ENCODE results near the gene PRMT3.
"Not testable (repeated sequence)": the region's sequence is repeated elsewhere in the genome, so short reads cannot be mapped to it uniquely, and the experiment has no call there.

Gene PRMT3

GRCh38 chr11:20464518-20464917 is 77.0 kb downstream of the PRMT3 start:
- Mint-ChIP-seq H3K4me1 (peaks cover 4% of the 10 kb centered on the region), H3K27ac (no peak overlapping the region), H3K9me3 (no peaks in the 10 kb centered on the region), H3K4me3 (no peak overlapping the region), H3K27me3 (ENCODE audit: low read depth) (no peaks in the 10 kb centered on the region), H3K36me3 (ENCODE audit: low read depth) (peaks cover 17% of the 10 kb centered on the region)
- no peak for TF ChIP-seq CTCF (IDR thresholded peaks at IDR 0.05; ENCODE audit: unreplicated experiment in 3 of 3)

GRCh38 chr11:20467487-20468185 is 80.1 kb downstream of the PRMT3 start:
- Mint-ChIP-seq H3K4me1 (peaks cover 4% of the 10 kb centered on the region), H3K27me3 (ENCODE audit: low read depth) (no peaks in the 10 kb centered on the region), H3K4me3 (no peak overlapping the region), H3K36me3 (ENCODE audit: low read depth) (peaks cover 24% of the 10 kb centered on the region), H3K27ac (peak overlapping the region in 1 of 3 experiments; percentile 30), H3K9me3 (peaks cover 3% of the 10 kb centered on the region)
- no peak for TF ChIP-seq CTCF (IDR thresholded peaks at IDR 0.05; ENCODE audit: unreplicated experiment in 3 of 3)

- Mint-ChIP-seq H3K9me3 (peaks cover 3% of the 10 kb centered on the region), H3K27ac (no peak overlapping the region)
- no peak for TF ChIP-seq CTCF (IDR thresholded peaks at IDR 0.05; ENCODE audit: unreplicated experiment in 3 of 3)
These were observed 82.8 kb downstream of the PRMT3 start for GRCh38 chr11:20470348-20470747.

GRCh38 chr11:20471929-20472328 is 84.4 kb downstream of the PRMT3 start:
- not testable (repeated sequence) for H3K27me3 Mint-ChIP-seq (ENCODE audit: low read depth); H3K4me3 Mint-ChIP-seq; H3K9me3 Mint-ChIP-seq; H3K4me1 Mint-ChIP-seq; H3K27ac Mint-ChIP-seq
- H3K36me3 Mint-ChIP-seq (ENCODE audit: low read depth), result peaks cover 18% of the 10 kb centered on the region

More at GRCh38 chr11:20470348-20470747, 82.8 kb downstream of the PRMT3 start:
- Mint-ChIP-seq H3K4me1 (peaks cover 4% of the 10 kb centered on the region), H3K36me3 (ENCODE audit: low read depth) (peaks cover 16% of the 10 kb centered on the region), H3K4me3 (no peak overlapping the region), H3K27me3 (ENCODE audit: low read depth) (no peaks in the 10 kb centered on the region)

- Mint-ChIP-seq H3K27ac (no peak overlapping the region), H3K4me3 (no peak overlapping the region), H3K27me3 (ENCODE audit: low read depth) (no peaks in the 10 kb centered on the region), H3K4me1 (no peaks in the 10 kb centered on the region), H3K36me3 (ENCODE audit: low read depth) (peaks cover 21% of the 10 kb centered on the region), H3K9me3 (peaks cover 3% of the 10 kb centered on the region)
- TF ChIP-seq CTCF (IDR thresholded peaks at IDR 0.05; ENCODE audit: unreplicated experiment in 3 of 3), result no peak
These were observed 86.8 kb downstream of the PRMT3 start for GRCh38 chr11:20474176-20474881.

GRCh38 chr11:20474882-20475517 is 87.5 kb downstream of the PRMT3 start:
- TF ChIP-seq CTCF (IDR thresholded peaks at IDR 0.05; ENCODE audit: unreplicated experiment in 3 of 3), result no peak
- Mint-ChIP-seq H3K27me3 (ENCODE audit: low read depth) (no peaks in the 10 kb centered on the region), H3K9me3 (peaks cover 3% of the 10 kb centered on the region), H3K4me1 (no peaks in the 10 kb centered on the region), H3K36me3 (ENCODE audit: low read depth) (peaks cover 21% of the 10 kb centered on the region), H3K27ac (no peak overlapping the region), H3K4me3 (no peak overlapping the region)

Data from nephron (organoid).